NCI-H1417 treated with DMSO at 0.1 percent for 48 hours (cell line): ENCODE measurements around the gene TNFAIP3.

ENCODE experiments used
- DNase-seq: peaks from one replicate; lab custom pipeline; 2025; lab: John Stamatoyannopoulos, UW

TNFAIP3 gene

GRCh38 chr6:137863091-137863797, 3.8 kb upstream of the TNFAIP3 start:
- DNase-seq: no peak

GRCh38 chr6:137864812-137865508, 2.1 kb upstream of the TNFAIP3 start:
- DNase-seq: no peak

- DNase-seq: no peak
Measured at GRCh38 chr6:137866200-137866913, 702 bp upstream of the TNFAIP3 start.

- DNase-seq: no peak
Measured at GRCh38 chr6:137867685-137868509, 838 bp downstream of the TNFAIP3 start.

- DNase-seq: no peak
Measured at GRCh38 chr6:137868721-137869548, 1.9 kb downstream of the TNFAIP3 start.

GRCh38 chr6:137869549-137870307, 2.7 kb downstream of the TNFAIP3 start:
- DNase-seq: no peak

GRCh38 chr6:137870308-137870644, 3.2 kb downstream of the TNFAIP3 start:
- DNase-seq: no peak

GRCh38 chr6:137870744-137871247, 3.7 kb downstream of the TNFAIP3 start:
- DNase-seq: no peak

GRCh38 chr6:137871291-137871690, 4.2 kb downstream of the TNFAIP3 start:
- no peak for DNase-seq

- DNase-seq: no peak
Measured at GRCh38 chr6:137871831-137872454, 4.9 kb downstream of the TNFAIP3 start.

- DNase-seq: no peak
Measured at GRCh38 chr6:137872581-137873115, 5.6 kb downstream of the TNFAIP3 start.

GRCh38 chr6:137873273-137873762, 6.3 kb downstream of the TNFAIP3 start:
- DNase-seq: no peak

- no peak for DNase-seq
Measured at GRCh38 chr6:137874204-137875057, 7.4 kb downstream of the TNFAIP3 start.

- DNase-seq: no peak
Measured at GRCh38 chr6:137875058-137875520, 8.0 kb downstream of the TNFAIP3 start.

- no peak for DNase-seq
Measured at GRCh38 chr6:137875606-137876005, 8.5 kb downstream of the TNFAIP3 start.

- DNase-seq: no peak
Measured at GRCh38 chr6:137876547-137876946, 9.5 kb downstream of the TNFAIP3 start.

GRCh38 chr6:137877113-137877512, 10.1 kb downstream of the TNFAIP3 start:
- no peak for DNase-seq

GRCh38 chr6:137877606-137878005, 10.5 kb downstream of the TNFAIP3 start:
- no peak for DNase-seq
